Mucosa of stomach (tissue), 1 donor: Measurements from ENCODE around the gene SLC25A18.

Source experiments
- H3K27me3 ChIP-seq: one replicate; pipeline ENCODE4 v1.7.0; 2013; ENCODE audit warnings: mild to moderate bottlenecking, low read length; ENCODE audit not compliant: control insufficient read depth, insufficient read depth
- H3K36me3 ChIP-seq: one replicate; pipeline ENCODE4 v1.7.0; 2013; ENCODE audit warnings: low read length; ENCODE audit not compliant: control insufficient read depth, insufficient read depth
- H3K4me1 ChIP-seq: one replicate; pipeline ENCODE4 v1.7.0; 2013; ENCODE audit warnings: mild to moderate bottlenecking, low read length; ENCODE audit not compliant: control insufficient read depth, insufficient read depth
- H3K4me3 ChIP-seq: one replicate; pipeline ENCODE4 v1.7.0; 2013; ENCODE audit warnings: low read length
- H3K9ac ChIP-seq: one replicate; pipeline ENCODE4 v1.7.0; 2013; ENCODE audit warnings: mild to moderate bottlenecking, low read length, moderate library complexity
- H3K9me3 ChIP-seq: one replicate; pipeline ENCODE4 v1.7.0; 2013; ENCODE audit warnings: mild to moderate bottlenecking, low read length, moderate library complexity; ENCODE audit not compliant: control insufficient read depth
- donor health status: Pancreatic carcinoma.

Gene SLC25A18

GRCh38 chr22:17575681-17576080 is 12.4 kb downstream of the SLC25A18 start:
- Histone ChIP-seq H3K4me1 (no peaks in the 10 kb centered on the region), H3K36me3 (no peaks in the 10 kb centered on the region), H3K9ac (no peak overlapping the region), H3K4me3 (no peak overlapping the region), H3K9me3 (no peaks in the 10 kb centered on the region), H3K27me3 (no peaks in the 10 kb centered on the region)

GRCh38 chr22:17576470-17576869 is 13.2 kb downstream of the SLC25A18 start:
- no peak overlapping the region for H3K9ac ChIP-seq
- H3K27me3 ChIP-seq = no peaks in the 10 kb centered on the region
- no peaks in the 10 kb centered on the region for H3K36me3 ChIP-seq
- H3K4me3 ChIP-seq = no peak overlapping the region
- H3K9me3 ChIP-seq = no peaks in the 10 kb centered on the region
- H3K4me1 ChIP-seq = no peaks in the 10 kb centered on the region

DNA sequence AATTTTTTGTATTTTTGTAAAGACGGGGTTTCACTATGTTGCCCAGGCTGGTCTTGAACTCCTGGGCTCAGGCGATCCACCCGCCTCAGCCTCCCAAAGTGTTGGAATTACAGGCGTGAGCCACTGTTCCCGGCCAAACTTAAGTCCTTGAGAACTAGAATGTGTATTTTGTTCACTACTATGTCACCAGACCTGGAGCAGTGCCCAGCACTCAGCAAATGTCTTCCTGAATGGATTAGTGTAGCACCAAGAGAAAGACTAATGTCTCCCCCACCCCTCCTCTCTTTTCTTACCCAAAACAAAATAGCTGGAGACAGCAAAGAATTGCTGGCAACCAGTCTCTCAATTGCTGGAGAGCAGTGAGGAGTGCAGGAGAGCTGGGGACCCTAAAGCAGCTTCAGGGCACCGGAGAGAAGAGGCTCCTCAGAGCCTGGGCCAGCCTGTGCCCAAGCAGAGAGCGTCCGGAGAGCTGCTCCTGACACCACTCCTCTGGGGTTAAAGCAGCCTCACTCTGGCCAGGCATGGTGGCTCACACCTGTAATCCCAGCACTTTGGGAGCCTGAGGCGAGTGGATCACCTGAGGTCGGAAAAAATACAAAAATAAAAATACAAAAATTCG is 14.9 kb downstream of the SLC25A18 start:
- Histone ChIP-seq H3K4me1 (no peaks in the 10 kb centered on the region), H3K36me3 (no peaks in the 10 kb centered on the region), H3K27me3 (no peaks in the 10 kb centered on the region), H3K4me3 (no peak overlapping the region), H3K9me3 (no peaks in the 10 kb centered on the region), H3K9ac (no peak overlapping the region)

GRCh38 chr22:17579535-17579981 is 16.3 kb downstream of the SLC25A18 start:
- no peak overlapping the region for H3K9ac ChIP-seq
- no peaks in the 10 kb centered on the region for H3K27me3 ChIP-seq
- H3K4me1 ChIP-seq = no peaks in the 10 kb centered on the region
- no peaks in the 10 kb centered on the region for H3K36me3 ChIP-seq
- no peak overlapping the region for H3K4me3 ChIP-seq
- no peaks in the 10 kb centered on the region for H3K9me3 ChIP-seq

- Histone ChIP-seq H3K36me3 (no peaks in the 10 kb centered on the region), H3K9me3 (no peaks in the 10 kb centered on the region), H3K4me3 (no peak overlapping the region), H3K9ac (no peak overlapping the region), H3K4me1 (no peaks in the 10 kb centered on the region), H3K27me3 (no peaks in the 10 kb centered on the region)
Observed at GRCh38 chr22:17580441-17581031, 17.2 kb downstream of the SLC25A18 start.

DNA sequence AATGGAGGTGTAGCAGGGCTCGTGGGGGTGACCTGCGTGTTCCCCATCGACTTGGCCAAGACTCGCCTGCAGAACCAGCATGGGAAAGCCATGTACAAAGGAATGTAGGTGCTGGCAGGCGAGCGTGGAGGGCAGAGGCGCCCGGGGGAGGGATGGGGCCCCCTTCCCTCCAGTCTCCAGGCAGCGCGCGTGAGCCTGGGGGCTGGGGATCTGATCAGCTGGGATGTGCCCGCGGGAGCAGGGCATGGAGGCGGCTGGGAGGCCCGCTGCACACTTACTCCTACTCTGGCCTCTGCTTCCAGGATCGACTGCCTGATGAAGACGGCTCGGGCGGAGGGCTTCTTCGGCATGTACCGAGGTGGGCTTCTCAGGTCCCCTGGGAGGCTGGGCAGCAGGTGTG is 17.8 kb downstream of the SLC25A18 start:
- H3K27me3 ChIP-seq = no peaks in the 10 kb centered on the region
- no peak overlapping the region for H3K9ac ChIP-seq
- no peaks in the 10 kb centered on the region for H3K36me3 ChIP-seq
- H3K4me3 ChIP-seq = no peak overlapping the region
- H3K4me1 ChIP-seq = no peaks in the 10 kb centered on the region
- H3K9me3 ChIP-seq = no peaks in the 10 kb centered on the region

GRCh38 chr22:17581631-17582030 is 18.3 kb downstream of the SLC25A18 start:
- Histone ChIP-seq H3K36me3 (no peaks in the 10 kb centered on the region), H3K4me1 (no peaks in the 10 kb centered on the region), H3K9ac (no peak overlapping the region), H3K9me3 (no peaks in the 10 kb centered on the region), H3K27me3 (no peaks in the 10 kb centered on the region), H3K4me3 (no peak overlapping the region)

DNA sequence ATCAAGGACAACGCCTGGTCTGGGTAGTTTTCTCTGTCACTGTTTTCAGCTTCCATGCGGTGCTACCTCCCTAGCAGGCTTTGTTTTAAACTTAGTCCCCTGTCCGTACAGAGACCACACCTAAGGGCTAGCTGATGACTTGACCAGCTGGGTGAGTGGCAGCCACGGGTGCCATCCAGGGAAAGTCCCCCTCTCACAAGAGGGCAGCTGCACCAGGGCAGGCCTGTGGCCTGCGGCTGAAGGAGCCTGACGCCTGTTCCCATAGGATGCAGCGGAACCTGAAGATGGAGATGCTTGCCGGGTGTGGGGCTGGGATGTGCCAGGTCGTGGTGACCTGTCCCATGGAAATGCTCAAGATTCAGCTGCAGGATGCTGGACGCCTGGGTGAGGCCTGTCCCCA is 19.9 kb downstream of the SLC25A18 start:
- Histone ChIP-seq H3K36me3 (no peaks in the 10 kb centered on the region), H3K4me3 (no peak overlapping the region), H3K27me3 (no peaks in the 10 kb centered on the region), H3K4me1 (no peaks in the 10 kb centered on the region), H3K9me3 (no peaks in the 10 kb centered on the region), H3K9ac (no peak overlapping the region)

DNA sequence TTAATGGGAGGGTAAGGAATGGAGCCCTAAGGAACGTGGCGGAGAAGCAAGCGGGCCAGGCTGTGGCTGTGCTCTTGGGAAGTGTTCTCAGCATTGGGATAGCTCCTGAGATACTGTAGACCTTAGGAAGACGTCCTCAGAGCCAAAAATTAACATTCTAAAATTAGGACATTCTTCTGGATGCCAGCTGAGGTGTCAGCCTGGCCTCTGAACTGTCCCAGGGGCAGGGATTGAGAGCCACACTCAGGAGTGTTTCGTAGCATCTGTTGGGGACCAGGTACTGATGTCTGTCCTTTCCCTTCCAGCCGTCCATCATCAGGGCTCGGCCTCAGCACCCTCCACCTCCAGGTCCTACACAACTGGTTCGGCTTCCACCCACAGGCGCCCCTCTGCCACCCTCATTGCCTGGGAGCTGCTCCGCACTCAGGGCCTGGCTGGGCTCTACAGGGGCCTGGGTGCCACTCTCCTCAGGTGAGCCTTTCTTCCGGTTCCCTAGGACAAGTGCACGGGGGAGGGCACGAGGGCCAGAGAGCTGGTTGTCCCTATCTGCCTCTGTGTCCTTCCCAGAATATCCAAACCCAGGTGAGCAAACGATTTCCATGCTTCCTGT is 23.6 kb downstream of the SLC25A18 start:
- Histone ChIP-seq H3K9ac (no peak overlapping the region), H3K27me3 (no peaks in the 10 kb centered on the region), H3K4me1 (no peaks in the 10 kb centered on the region), H3K36me3 (no peaks in the 10 kb centered on the region), H3K9me3 (no peaks in the 10 kb centered on the region), H3K4me3 (no peak overlapping the region)

DNA sequence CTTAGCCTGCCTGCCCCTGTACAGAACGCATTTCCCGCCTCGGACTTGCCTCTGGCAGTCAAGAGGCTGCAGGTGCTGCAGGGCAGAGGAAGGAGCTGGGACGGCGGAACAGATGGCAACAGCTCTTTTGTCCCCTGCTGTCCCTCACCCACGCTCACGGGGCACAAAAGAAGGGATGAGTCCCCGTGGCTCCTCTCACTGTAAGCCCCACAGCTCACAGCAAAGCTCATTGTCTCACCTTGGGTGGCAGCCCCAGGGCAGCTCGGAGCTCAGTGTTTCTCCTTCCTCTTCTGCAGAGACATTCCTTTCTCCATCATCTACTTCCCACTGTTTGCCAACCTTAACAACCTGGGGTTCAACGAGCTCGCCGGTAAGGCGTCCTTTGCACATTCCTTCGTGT is 24.3 kb downstream of the SLC25A18 start:
- Histone ChIP-seq H3K4me3 (no peak overlapping the region), H3K9me3 (no peaks in the 10 kb centered on the region)

GRCh38 chr22:17588606-17589005 is 25.3 kb downstream of the SLC25A18 start:
- no peak overlapping the region for H3K4me3 ChIP-seq

More for the DNA sequence above, 24.3 kb downstream of the SLC25A18 start:
- no peaks in the 10 kb centered on the region for H3K27me3 ChIP-seq
- no peak overlapping the region for H3K9ac ChIP-seq
- no peaks in the 10 kb centered on the region for H3K36me3 ChIP-seq
- no peaks in the 10 kb centered on the region for H3K4me1 ChIP-seq

GRCh38 chr22:17589810-17590375 is 26.6 kb downstream of the SLC25A18 start:
- Histone ChIP-seq H3K27me3 (no peaks in the 10 kb centered on the region), H3K9me3 (no peaks in the 10 kb centered on the region), H3K4me3 (no peak overlapping the region), H3K4me1 (no peaks in the 10 kb centered on the region), H3K9ac (no peak overlapping the region), H3K36me3 (peaks cover 10% of the 10 kb centered on the region)

More at GRCh38 chr22:17588606-17589005, 25.3 kb downstream of the SLC25A18 start:
- no peaks in the 10 kb centered on the region for H3K27me3 ChIP-seq
- peaks cover 8% of the 10 kb centered on the region for H3K36me3 ChIP-seq
- no peak overlapping the region for H3K9ac ChIP-seq
- no peaks in the 10 kb centered on the region for H3K4me1 ChIP-seq
- no peaks in the 10 kb centered on the region for H3K9me3 ChIP-seq
